SK-N-SH treated with all-trans-retinoic acid at 6 μM for 48 hours (cell line): ENCODE data around the gene WDR83.

Source experiments
- ATAC-seq: fragments of 200-7000 bp; cut with Tn5 transposase; 3 replicates; pipeline ENCODE4 v1.9.1; 2020; ENCODE audit warnings: mild to moderate bottlenecking, moderate library complexity
- ARNTL ChIP-seq: fragments of 450-650 bp; formaldehyde crosslinking; IDR thresholded peaks from 2 replicates; pipeline ENCODE4 v1.5.0; 2020; ENCODE audit warnings: low read depth, mild to moderate bottlenecking, moderate library complexity, borderline replicate concordance
- BACH2 ChIP-seq: fragments of 250-450 bp; sonication (Bioruptor Pico); IDR thresholded peaks from 2 replicates; pipeline ENCODE4 v1.9.0; 2021; ENCODE audit warnings: mild to moderate bottlenecking, borderline replicate concordance
- CSDC2 ChIP-seq: fragments of 250-450 bp; sonication (Bioruptor Pico); IDR thresholded peaks from 2 replicates; pipeline ENCODE4 v1.5.0; 2020; ENCODE audit warnings: mild to moderate bottlenecking, moderate library complexity
- CSRNP3 ChIP-seq: fragments of 250-450 bp; sonication (Bioruptor Pico); IDR thresholded peaks from 2 replicates; pipeline ENCODE4 v1.5.1; 2021; ENCODE audit warnings: mild to moderate bottlenecking, moderate library complexity
- ESRRG ChIP-seq: fragments of 250-450 bp; sonication (Bioruptor Pico); IDR thresholded peaks from 2 replicates; pipeline ENCODE4 v1.6.1; 2021; ENCODE audit warnings: mild to moderate bottlenecking
- GLIS3 ChIP-seq: fragments of 250-450 bp; sonication (Bioruptor Pico); IDR thresholded peaks from 2 replicates; pipeline ENCODE4 v1.5.0; 2020; ENCODE audit warnings: mild to moderate bottlenecking, moderate library complexity
- OSR1 ChIP-seq: fragments of 250-450 bp; sonication (Bioruptor Pico); IDR thresholded peaks from 2 replicates; pipeline ENCODE4 v1.8.0; 2022; ENCODE audit warnings: moderate library complexity, mild to moderate bottlenecking, inconsistent platforms
- POU6F1 ChIP-seq: fragments of 250-450 bp; sonication (Bioruptor Pico); IDR thresholded peaks from 2 replicates; pipeline ENCODE4 v1.8.0; 2021; ENCODE audit warnings: low read depth, mild to moderate bottlenecking, moderate library complexity, borderline replicate concordance
- PPARA ChIP-seq: fragments of 250-450 bp; sonication (Bioruptor Pico); IDR thresholded peaks from 2 replicates; pipeline ENCODE4 v1.5.0; 2020; ENCODE audit warnings: mild to moderate bottlenecking, borderline replicate concordance
- RARB ChIP-seq: fragments of 250-450 bp; sonication (Bioruptor Pico); IDR thresholded peaks from 2 replicates; pipeline ENCODE4 v1.8.0; 2021; ENCODE audit warnings: mild to moderate bottlenecking, moderate library complexity
- TCF4 ChIP-seq: fragments of 250-450 bp; sonication (Bioruptor Pico); IDR thresholded peaks from 2 replicates; pipeline ENCODE4 v1.8.0; 2021; ENCODE audit warnings: mild to moderate bottlenecking, moderate library complexity, borderline replicate concordance
- TOX ChIP-seq: fragments of 250-450 bp; sonication (Bioruptor Pico); IDR thresholded peaks from 2 replicates; pipeline ENCODE4 v1.8.0; 2021; ENCODE audit warnings: mild to moderate bottlenecking, moderate library complexity, borderline replicate concordance
- TSHZ2 ChIP-seq: fragments of 250-450 bp; sonication (Bioruptor Pico); IDR thresholded peaks from 2 replicates; pipeline ENCODE4 v1.5.0; 2020; ENCODE audit warnings: mild to moderate bottlenecking, moderate library complexity
- ZC3H10 ChIP-seq: fragments of 250-450 bp; sonication (Bioruptor Pico); IDR thresholded peaks from 2 replicates; pipeline ENCODE4 v1.5.1; 2021; ENCODE audit warnings: mild to moderate bottlenecking, moderate library complexity
- ZFP30 ChIP-seq: fragments of 450-650 bp; formaldehyde crosslinking; IDR thresholded peaks from 2 replicates; pipeline ENCODE4 v1.5.0; 2022; ENCODE audit warnings: mild to moderate bottlenecking, moderate library complexity
- ZNF565 ChIP-seq: fragments of 450-650 bp; formaldehyde crosslinking; conservative IDR thresholded peaks from 2 replicates; pipeline ENCODE4 v1.5.0; 2020; ENCODE audit warnings: low read depth, mild to moderate bottlenecking, moderate library complexity
- ZNF70 ChIP-seq: fragments of 450-650 bp; formaldehyde crosslinking; IDR thresholded peaks from 2 replicates; pipeline ENCODE4 v1.5.0; 2020; ENCODE audit warnings: mild to moderate bottlenecking, moderate library complexity
- ZNF8 ChIP-seq: fragments of 450-650 bp; formaldehyde crosslinking; IDR thresholded peaks from 2 replicates; pipeline ENCODE4 v1.5.0; 2020; ENCODE audit warnings: mild to moderate bottlenecking, moderate library complexity
- TF ChIP-seq, protein P1 (sequence below): fragments of 250-450 bp; sonication (Bioruptor Pico); IDR thresholded peaks from 2 replicates; pipeline ENCODE4 v1.8.0; 2020; ENCODE audit warnings: mild to moderate bottlenecking, moderate library complexity, borderline replicate concordance
- TF ChIP-seq, protein P2 (sequence below): fragments of 250-450 bp; sonication (Bioruptor Pico); IDR thresholded peaks from 2 replicates; pipeline ENCODE4 v1.5.1; 2020; ENCODE audit warnings: low read depth, mild to moderate bottlenecking, moderate library complexity

WDR83 gene

DNA sequence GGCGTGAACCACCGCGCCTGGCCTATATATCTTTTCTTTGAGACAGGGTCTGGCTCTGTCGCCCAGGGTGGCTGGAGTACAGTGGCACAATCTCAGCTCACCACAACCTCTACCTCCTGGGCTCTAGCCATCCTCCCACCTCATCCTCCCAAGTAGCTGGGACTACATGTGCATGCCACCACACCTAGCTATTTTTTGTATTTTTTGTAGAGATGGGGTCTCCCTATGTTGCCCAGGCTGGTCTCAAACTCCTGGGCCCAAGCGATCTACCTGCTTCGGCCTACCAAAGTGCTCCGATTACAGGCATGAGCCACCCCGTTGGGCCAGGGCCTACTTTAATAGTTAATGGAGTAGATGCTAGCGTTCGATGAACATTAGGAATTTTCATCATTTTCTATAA, 53.7 kb downstream of the WDR83 start (continued):
- TF ChIP-seq PPARA (CRISPR knock-in tag) (no peak), TCF4 (no peak)

GRCh38 chr19:12720851-12721655, 54.4 kb downstream of the WDR83 start:
- ATAC-seq, result peak; percentile 3
- TF ChIP-seq POU6F1 (CRISPR knock-in tag) (no peak), CSRNP3 (CRISPR knock-in tag) (no peak), RARB (CRISPR knock-in tag) (no peak), GLIS3 (no peak), TCF4 (no peak), ZNF565 (CRISPR knock-in tag) (no peak), ARNTL (CRISPR knock-in tag) (no peak), ESRRG (CRISPR knock-in tag) (no peak), TSHZ2 (CRISPR knock-in tag) (no peak), BACH2 (no peak), ZNF70 (CRISPR knock-in tag) (no peak), TOX (CRISPR knock-in tag) (no peak), ZNF8 (CRISPR knock-in tag) (no peak), ZFP30 (no peak), OSR1 (CRISPR knock-in tag) (no peak), CSDC2 (CRISPR knock-in tag) (no peak)

GRCh38 chr19:12721656-12722565, 55.3 kb downstream of the WDR83 start:
- peak; percentile 36 for ATAC-seq
- TF ChIP-seq, protein P1, sequence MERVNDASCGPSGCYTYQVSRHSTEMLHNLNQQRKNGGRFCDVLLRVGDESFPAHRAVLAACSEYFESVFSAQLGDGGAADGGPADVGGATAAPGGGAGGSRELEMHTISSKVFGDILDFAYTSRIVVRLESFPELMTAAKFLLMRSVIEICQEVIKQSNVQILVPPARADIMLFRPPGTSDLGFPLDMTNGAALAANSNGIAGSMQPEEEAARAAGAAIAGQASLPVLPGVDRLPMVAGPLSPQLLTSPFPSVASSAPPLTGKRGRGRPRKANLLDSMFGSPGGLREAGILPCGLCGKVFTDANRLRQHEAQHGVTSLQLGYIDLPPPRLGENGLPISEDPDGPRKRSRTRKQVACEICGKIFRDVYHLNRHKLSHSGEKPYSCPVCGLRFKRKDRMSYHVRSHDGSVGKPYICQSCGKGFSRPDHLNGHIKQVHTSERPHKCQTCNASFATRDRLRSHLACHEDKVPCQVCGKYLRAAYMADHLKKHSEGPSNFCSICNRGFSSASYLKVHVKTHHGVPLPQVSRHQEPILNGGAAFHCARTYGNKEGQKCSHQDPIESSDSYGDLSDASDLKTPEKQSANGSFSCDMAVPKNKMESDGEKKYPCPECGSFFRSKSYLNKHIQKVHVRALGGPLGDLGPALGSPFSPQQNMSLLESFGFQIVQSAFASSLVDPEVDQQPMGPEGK, result no peak
- TF ChIP-seq, protein P2, sequence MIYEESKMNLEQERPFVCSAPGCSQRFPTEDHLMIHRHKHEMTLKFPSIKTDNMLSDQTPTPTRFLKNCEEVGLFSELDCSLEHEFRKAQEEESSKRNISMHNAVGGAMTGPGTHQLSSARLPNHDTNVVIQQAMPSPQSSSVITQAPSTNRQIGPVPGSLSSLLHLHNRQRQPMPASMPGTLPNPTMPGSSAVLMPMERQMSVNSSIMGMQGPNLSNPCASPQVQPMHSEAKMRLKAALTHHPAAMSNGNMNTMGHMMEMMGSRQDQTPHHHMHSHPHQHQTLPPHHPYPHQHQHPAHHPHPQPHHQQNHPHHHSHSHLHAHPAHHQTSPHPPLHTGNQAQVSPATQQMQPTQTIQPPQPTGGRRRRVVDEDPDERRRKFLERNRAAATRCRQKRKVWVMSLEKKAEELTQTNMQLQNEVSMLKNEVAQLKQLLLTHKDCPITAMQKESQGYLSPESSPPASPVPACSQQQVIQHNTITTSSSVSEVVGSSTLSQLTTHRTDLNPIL (CRISPR knock-in tag), result no peak
- no peak for TF ChIP-seq CSDC2 (CRISPR knock-in tag)
- no peak for TF ChIP-seq POU6F1 (CRISPR knock-in tag)
- TF ChIP-seq TSHZ2 (CRISPR knock-in tag), result no peak
- no peak for TF ChIP-seq ZNF8 (CRISPR knock-in tag)
- TF ChIP-seq ZFP30, result no peak
- TF ChIP-seq RARB (CRISPR knock-in tag), result no peak
- TF ChIP-seq ZC3H10 (CRISPR knock-in tag), result no peak
